Measurements from ENCODE around the gene CLCN7.

DNA sequence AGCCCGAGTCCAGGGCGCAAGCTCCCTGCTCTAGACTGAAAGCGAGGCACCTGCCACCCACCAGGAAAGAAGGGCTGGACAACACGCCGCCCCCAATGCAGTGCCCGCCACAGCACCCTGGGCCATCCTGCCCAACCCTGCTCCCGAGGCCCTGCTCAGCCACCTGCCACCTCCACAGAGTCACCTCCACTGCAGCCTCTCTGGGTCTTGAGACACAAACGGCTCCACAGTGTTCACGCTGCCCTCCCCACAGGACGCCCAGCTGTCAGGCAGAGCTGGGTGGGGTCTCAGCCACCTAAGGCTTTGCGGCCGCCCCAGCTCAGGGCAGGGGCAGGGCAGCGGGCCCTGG is 9.3 kb downstream of the CLCN7 start:
- TF ChIP-seq POLR2A (IDR thresholded peaks at IDR 0.05; ENCODE audit: low read length) (no peak), GATA1 (IDR thresholded peaks at IDR 0.05; ENCODE audit: low read depth, low read length) (no peak)
